HepG2 (cell line): ENCODE results near the gene CERS5. TPM values are rescaled to one million over a fixed set of nuclear protein-coding genes. Genes with fewer than 3 reads are reported as not detected.

ENCODE experiments used
- ATAC-seq: fragments of 200-7000 bp; cut with Tn5 transposase; 3 replicates; pipeline ENCODE4 v1.9.1; 2020; ENCODE audit warnings: mild to moderate bottlenecking, moderate library complexity
- BruUV-seq: library from RNA; stranded (reverse); fragments of 400-500 nt; replicated peaks from 2 replicates; lab custom pipeline; 2021; lab: Mats Ljungman, UMichigan
- CTCF ChIA-PET: fragments of 300-600 bp; formaldehyde crosslinking; extraction: SDS; loops from one replicate; lab custom pipeline; 2021; ENCODE audit warnings: low total read pairs, inconsistent platforms, low intra/inter-chr PET ratio; lab: Yijun Ruan, JAX
- POLR2A ChIA-PET: fragments of 350-600 bp; sonication (Branson Sonifier 250); formaldehyde crosslinking; loops from one replicate; lab custom pipeline; 2020; ENCODE audit warnings: antibody characterized with exemption, inconsistent platforms; lab: Yijun Ruan, JAX
- DNase-seq: peaks from one replicate; pipeline ENCODE4 v3.0.0-alpha.2; 2015; ENCODE audit warnings: low spot score
- FAIRE-seq: peaks from 3 replicates; lab custom pipeline; 2011; peaks lifted over from hg19 to GRCh38; lab: Jason Lieb, UNC
- H2AFZ ChIP-seq: one replicate; pipeline ENCODE4 v1.6.1; 2011; ENCODE audit warnings: low read length, inconsistent platforms
- H3K27ac ChIP-seq: fragments of 300-600 bp; 3 replicates; pipeline ENCODE4 v1.8.0; 2011; ENCODE audit warnings: mixed run types, mild to moderate bottlenecking, mixed read lengths, low read length, inconsistent platforms; ENCODE audit not compliant: insufficient read depth; ENCODE audit errors: extremely low read length
- H3K27me3 ChIP-seq, 2 experiments: fragments of 200-600 bp in 1 of 2; 2 replicates in 1 of 2; 3 replicates in 1 of 2; pipeline versions ENCODE4 v1.6.0 to v1.8.0; 2011; ENCODE audit warnings: low read length in 2 of 2, mild to moderate bottlenecking in 2 of 2, moderate library complexity in 2 of 2, inconsistent platforms in 1 of 2; ENCODE audit not compliant: insufficient read depth in 2 of 2, control insufficient read depth in 1 of 2
- H3K36me3 ChIP-seq, 2 experiments: fragments of 200-600 bp in 1 of 2; replicated peaks in 1 of 2; 2 replicates in 1 of 2; 3 replicates in 1 of 2; pipeline versions ENCODE4 v1.5.1 to v1.8.0; 2011; ENCODE audit warnings: low read length in 2 of 2, inconsistent platforms in 1 of 2; ENCODE audit not compliant: insufficient read depth in 2 of 2, control insufficient read depth in 1 of 2
- H3K4me1 ChIP-seq: 2 replicates; pipeline ENCODE4 v1.5.1; 2012; ENCODE audit warnings: low read length, inconsistent platforms; ENCODE audit not compliant: insufficient read depth
- H3K4me2 ChIP-seq: 2 replicates; pipeline ENCODE4 v1.6.0; 2011; ENCODE audit warnings: low read depth, low read length, inconsistent platforms
- H3K4me3 ChIP-seq, 3 experiments: fragments of 200-600 bp in 1 of 3; sonication (generic), shearing (Covaris generic) in 1 of 3; replicated peaks in 1 of 3; 2 replicates each; pipeline ENCODE4 v1.5.1; 2011 to 2016; ENCODE audit warnings: low read length in 3 of 3, inconsistent platforms in 2 of 3, low read depth in 2 of 3, mild to moderate bottlenecking in 2 of 3, control low read depth in 1 of 3, mixed read lengths in 1 of 3; ENCODE audit not compliant: insufficient read depth in 1 of 3
- H3K79me2 ChIP-seq: one replicate; pipeline ENCODE4 v1.6.1; 2011; ENCODE audit warnings: low read length, inconsistent platforms; ENCODE audit not compliant: insufficient read depth
- H3K9ac ChIP-seq: 2 replicates; pipeline ENCODE4 v1.6.0; 2011; ENCODE audit warnings: mild to moderate bottlenecking, low read depth, low read length, inconsistent platforms; ENCODE audit not compliant: insufficient read depth
- H3K9me3 ChIP-seq: 2 replicates; pipeline ENCODE4 v1.5.1; 2012; ENCODE audit warnings: mild to moderate bottlenecking, low read length
- H4K20me1 ChIP-seq: 2 replicates; pipeline ENCODE4 v1.6.0; 2011; ENCODE audit warnings: inconsistent platforms, mild to moderate bottlenecking, low read length, moderate library complexity; ENCODE audit not compliant: insufficient read depth
- ETV6 ChIP-seq: sonication (generic); formaldehyde crosslinking; conservative IDR thresholded peaks from 2 replicates; pipeline ENCODE4 v1.4.0; 2020; ENCODE audit warnings: missing genetic modification reagents
- GLI4 ChIP-seq: sonication (generic); formaldehyde crosslinking; IDR thresholded peaks from 2 replicates; pipeline ENCODE4 v1.5.1; 2020; ENCODE audit warnings: missing genetic modification reagents, mild to moderate bottlenecking, moderate library complexity, borderline replicate concordance
- HHEX ChIP-seq: IDR thresholded peaks from 2 replicates; pipeline ENCODE4 v1.6.1; 2016; ENCODE audit warnings: control low read depth
- HMGA1 ChIP-seq: sonication (generic); formaldehyde crosslinking; conservative IDR thresholded peaks from 2 replicates; pipeline ENCODE4 v1.4.0; 2020; ENCODE audit warnings: missing genetic modification reagents
- KMT2B ChIP-seq: IDR thresholded peaks from 2 replicates; pipeline ENCODE4 v1.6.1; 2016; ENCODE audit warnings: missing genetic modification reagents, missing compliant biosample characterization
- MIER2 ChIP-seq: IDR thresholded peaks from 2 replicates; pipeline ENCODE4 v1.6.1; 2016; ENCODE audit warnings: missing biosample characterization, missing genetic modification reagents
- MTF1 ChIP-seq: sonication (generic); formaldehyde crosslinking; IDR thresholded peaks from 2 replicates; pipeline ENCODE4 v1.5.0; 2020; ENCODE audit warnings: missing genetic modification reagents
- MTF2 ChIP-seq: sonication (generic); formaldehyde crosslinking; IDR thresholded peaks from 2 replicates; pipeline ENCODE4 v1.5.0; 2020; ENCODE audit warnings: missing genetic modification reagents, borderline replicate concordance
- NFATC3 ChIP-seq: sonication (generic); formaldehyde crosslinking; IDR thresholded peaks from 2 replicates; pipeline ENCODE4 v1.5.1; 2020; ENCODE audit warnings: mild to moderate bottlenecking, missing genetic modification reagents
- PRPF4 ChIP-seq: fragments of 200-400 bp; formaldehyde crosslinking; IDR thresholded peaks from 2 replicates; pipeline ENCODE4 v1.6.1; 2016; ENCODE audit warnings: low read length, low read depth; ENCODE audit not compliant: poor library complexity, severe bottlenecking
- RARG ChIP-seq: sonication (generic); formaldehyde crosslinking; IDR thresholded peaks from 2 replicates; pipeline ENCODE4 v1.4.0; 2020; ENCODE audit warnings: low read depth, mild to moderate bottlenecking, missing genetic modification reagents
- SMAD3 ChIP-seq: sonication (generic); formaldehyde crosslinking; IDR thresholded peaks from 2 replicates; pipeline ENCODE4 v1.4.0; 2020; ENCODE audit warnings: missing genetic modification reagents
- SRSF4 ChIP-seq: fragments of 200-400 bp; formaldehyde crosslinking; IDR thresholded peaks from one replicate; pipeline ENCODE4 v1.6.1; 2018; ENCODE audit warnings: mild to moderate bottlenecking, low read depth, low read length, moderate library complexity; ENCODE audit not compliant: poor library complexity, severe bottlenecking
- U2AF1 ChIP-seq: fragments of 200-400 bp; formaldehyde crosslinking; optimal IDR thresholded peaks from 2 replicates; pipeline ENCODE3; 2017; ENCODE audit warnings: mild to moderate bottlenecking, low read depth, low read length
- ZNF121 ChIP-seq: sonication (generic); formaldehyde crosslinking; IDR thresholded peaks from 2 replicates; pipeline ENCODE4 v1.5.0; 2020; ENCODE audit warnings: mild to moderate bottlenecking, missing genetic modification reagents
- ZNF143 ChIP-seq: sonication (generic); formaldehyde crosslinking; IDR thresholded peaks from 2 replicates; pipeline ENCODE4 v1.4.0; 2020; ENCODE audit warnings: missing genetic modification reagents
- ZNF567 ChIP-seq: sonication (generic); formaldehyde crosslinking; IDR thresholded peaks from 2 replicates; pipeline ENCODE4 v1.8.1; 2023; ENCODE audit warnings: mild to moderate bottlenecking, missing genetic modification reagents, borderline replicate concordance
- ZNF772 ChIP-seq: sonication (generic); formaldehyde crosslinking; IDR thresholded peaks from 2 replicates; pipeline ENCODE4 v1.5.0; 2020; ENCODE audit warnings: mild to moderate bottlenecking, missing genetic modification reagents
- ZNF776 ChIP-seq: sonication (generic); formaldehyde crosslinking; IDR thresholded peaks from 2 replicates; pipeline ENCODE4 v1.4.0; 2020; ENCODE audit warnings: mild to moderate bottlenecking, missing genetic modification reagents
- WGBS: methylation state at CpG from one replicate; pipeline ENCODE4 v1.1.6; 2017; ENCODE audit warnings: low lambda C conversion rate; 5-methylcytosine and 5-hydroxymethylcytosine counted together
- in situ Hi-C: cut with HindIII; loops from 2 replicates; pipeline ENCODE4 v1.10.0; 2017; ENCODE audit warnings: low pct_unique_long_range_greater_than_20kb; ENCODE audit not compliant: extremely low pct_ligation_motif_present
- intact Hi-C: fragments of 100-400 bp; cut with micrococcal nuclease; formaldehyde crosslinking; loops from one replicate; pipeline ENCODE4 v1.10.0; 2022; ENCODE audit not compliant: unreplicated experiment
- polyA plus RNA-seq, 8 experiments: library from polyadenylated mRNA; depleted of rRNA in 3 of 8; stranded (reverse) in 7 of 8; unstranded in 1 of 8; fragments of >200 nt; fragmentation: Illumina TruSeq in 4 of 8; extraction: Trizol in 4 of 8; gene quantifications; 2 replicates each; pipeline versions ENCODE4 v1.2.1 to v1.2.3, GENCODE V29; 2011 to 2016; ENCODE audit warnings: low read depth in 4 of 8, missing spikeins in 1 of 8, mixed read lengths in 1 of 8; ENCODE audit not compliant: insufficient read depth in 1 of 8
- total RNA-seq, 5 experiments: library from RNA; depleted of rRNA; stranded (reverse); fragments of >200 nt; fragmentation: Illumina TruSeq; extraction: Trizol; gene quantifications; 2 replicates each; pipeline ENCODE4 v1.2.3, GENCODE V29; 2016; ENCODE audit warnings: low read depth in 1 of 5
- TF ChIP-seq, protein P1 (sequence below): sonication (generic); formaldehyde crosslinking; IDR thresholded peaks from 2 replicates; pipeline ENCODE4 v1.8.0; 2022; ENCODE audit warnings: mild to moderate bottlenecking, missing genetic modification reagents; ENCODE audit not compliant: insufficient replicate concordance

CERS5 gene
- total and polyA plus RNA-seq, 2 of the 13 experiments (the other 11 are each of a cell fraction or from before 2014, with no cell fraction given): 22.3 to 48.8 TPM

DNA sequence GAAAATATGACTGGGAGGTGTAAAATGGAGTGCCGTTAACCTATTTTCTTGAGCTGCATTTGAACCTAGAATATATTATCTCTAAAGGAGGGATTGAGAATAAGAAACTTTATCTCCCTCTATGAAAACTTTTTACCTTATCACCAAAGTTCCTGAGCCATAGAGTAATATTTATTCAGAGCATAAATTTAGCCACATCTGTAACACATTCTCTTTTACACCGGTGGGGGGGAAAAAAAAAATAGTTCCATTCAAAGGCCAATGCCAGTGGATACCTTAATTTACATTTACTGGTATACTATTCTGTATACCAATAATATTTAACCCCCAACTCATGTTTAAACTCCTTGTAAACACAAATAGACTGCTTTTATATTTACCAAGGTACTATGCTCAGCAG lies 21.7 kb downstream of the CERS5 start:
- Histone ChIP-seq H3K4me1 (no peaks in the 10 kb centered on the region), H3K4me2 (no peak overlapping the region), H3K9ac (no peak overlapping the region), H3K79me2 (peaks cover 8% of the 10 kb centered on the region), H3K9me3 (no peaks in the 10 kb centered on the region), H3K4me3 (no peak overlapping the region), H3K27ac (no peak overlapping the region), H4K20me1 (no peaks in the 10 kb centered on the region), H3K27me3 (no peaks in the 10 kb centered on the region), H3K36me3 (peaks cover 0 to 29% of the 10 kb centered on the region in 2 experiments; a peak in 3 of 5 replicates), H2AFZ (no peak overlapping the region)
- FAIRE-seq (no peak), ATAC-seq (no peak), DNase-seq (no peak)
- CTCF ChIA-PET: no interaction called here
- TF ChIP-seq SRSF4: no peak
- no peak for TF ChIP-seq ZNF772 (CRISPR knock-in tag)
- TF ChIP-seq, protein P1, sequence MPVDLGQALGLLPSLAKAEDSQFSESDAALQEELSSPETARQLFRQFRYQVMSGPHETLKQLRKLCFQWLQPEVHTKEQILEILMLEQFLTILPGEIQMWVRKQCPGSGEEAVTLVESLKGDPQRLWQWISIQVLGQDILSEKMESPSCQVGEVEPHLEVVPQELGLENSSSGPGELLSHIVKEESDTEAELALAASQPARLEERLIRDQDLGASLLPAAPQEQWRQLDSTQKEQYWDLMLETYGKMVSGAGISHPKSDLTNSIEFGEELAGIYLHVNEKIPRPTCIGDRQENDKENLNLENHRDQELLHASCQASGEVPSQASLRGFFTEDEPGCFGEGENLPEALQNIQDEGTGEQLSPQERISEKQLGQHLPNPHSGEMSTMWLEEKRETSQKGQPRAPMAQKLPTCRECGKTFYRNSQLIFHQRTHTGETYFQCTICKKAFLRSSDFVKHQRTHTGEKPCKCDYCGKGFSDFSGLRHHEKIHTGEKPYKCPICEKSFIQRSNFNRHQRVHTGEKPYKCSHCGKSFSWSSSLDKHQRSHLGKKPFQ: no peak
- no peak for TF ChIP-seq U2AF1
- 97% methylated on average over 2 of the region's 2 CpGs for WGBS
- intact Hi-C loops (no loop called here), in situ Hi-C loops (no loop called here)
- no TSS peak for BruUV-seq
- POLR2A ChIA-PET: interaction anchor here (1.0 kb wide), 1 partner anchor 63 kb away, joined by 3 read pairs; no protein-coding TSS in a partner anchor

DNA sequence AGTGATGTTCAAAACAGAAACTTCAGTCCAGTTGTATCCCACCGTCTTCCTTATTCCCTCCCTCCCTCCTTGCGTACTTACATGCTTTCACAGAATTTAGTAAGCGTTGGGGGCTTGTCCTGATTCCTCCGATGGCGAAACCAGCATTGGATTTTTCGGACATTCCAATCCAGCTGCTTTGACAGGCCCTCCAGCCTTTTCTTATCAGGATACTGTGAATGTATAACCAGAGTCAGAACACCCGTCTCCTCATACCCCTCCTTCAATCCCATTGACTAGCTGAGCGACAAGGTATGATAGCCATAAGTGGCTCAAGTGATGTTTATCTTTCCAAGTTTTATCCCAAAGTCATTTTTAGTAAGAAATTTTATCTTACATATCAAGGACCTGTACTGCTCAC lies 24.2 kb downstream of the CERS5 start:
- Histone ChIP-seq H2AFZ (no peak overlapping the region), H3K27ac (no peak overlapping the region), H3K4me2 (no peak overlapping the region), H3K36me3 (peaks cover 4 to 47% of the 10 kb centered on the region in 2 experiments; a peak in 4 of 5 replicates)
- CTCF ChIA-PET: no interaction called here
- 96% methylated on average over 8 of the region's 8 CpGs for WGBS
- DNase-seq: no peak
- intact Hi-C loops: no loop called here
- TF ChIP-seq ZNF567 (CRISPR knock-in tag) (no peak), RARG (CRISPR knock-in tag) (no peak), ZNF121 (CRISPR knock-in tag) (no peak), SMAD3 (CRISPR knock-in tag) (no peak), ZNF776 (CRISPR knock-in tag) (no peak), ETV6 (no peak), PRPF4 (no peak), NFATC3 (no peak), HHEX (no peak), MIER2 (CRISPR knock-in tag) (no peak), ZNF143 (CRISPR knock-in tag) (no peak), MTF1 (no peak), KMT2B (CRISPR knock-in tag) (no peak), GLI4 (CRISPR knock-in tag) (no peak), HMGA1 (CRISPR knock-in tag) (no peak), MTF2 (no peak)
- TF ChIP-seq, all 625 proteins: peak for 0
- Histone ChIP-seq H3K4me1 (no peaks in the 10 kb centered on the region), H3K9ac (no peak overlapping the region), H3K79me2 (no peaks in the 10 kb centered on the region), H3K9me3 (no peaks in the 10 kb centered on the region), H3K4me3 (no peak overlapping the region), H4K20me1 (no peaks in the 10 kb centered on the region), H3K27me3 (no peaks in the 10 kb centered on the region)
- POLR2A ChIA-PET: no interaction called here
- ATAC-seq (no peak), FAIRE-seq (no peak)
- in situ Hi-C loops: no loop called here
- no TSS peak for BruUV-seq
